Trophoblast cell (in vitro differentiated cells and primary cell): ENCODE results near the gene ETV7.

Source experiments
- DNase-seq, 2 donors: peaks; one replicate each; pipeline ENCODE4 v3.0.0-alpha.2; 2016
- H2AFZ ChIP-seq: 2 replicates; pipeline ENCODE4 v1.6.1; 2013; ENCODE audit warnings: low read length, moderate library complexity, mild to moderate bottlenecking; ENCODE audit not compliant: insufficient read depth, poor library complexity
- H2AK5ac ChIP-seq: 2 replicates; pipeline ENCODE4 v1.6.1; 2013; ENCODE audit warnings: mild to moderate bottlenecking, low read length
- H2BK120ac ChIP-seq: 2 replicates; pipeline ENCODE4 v1.6.1; 2013; ENCODE audit warnings: low read length, mild to moderate bottlenecking, moderate library complexity; ENCODE audit not compliant: insufficient read depth, poor library complexity
- H2BK12ac ChIP-seq: 2 replicates; pipeline ENCODE4 v1.6.1; 2013; ENCODE audit warnings: mild to moderate bottlenecking, low read length, moderate library complexity
- H2BK5ac ChIP-seq: 2 replicates; pipeline ENCODE4 v1.6.1; 2013; ENCODE audit warnings: low read length, low read depth, moderate library complexity, mild to moderate bottlenecking; ENCODE audit not compliant: poor library complexity
- H3K14ac ChIP-seq: 2 replicates; pipeline ENCODE4 v1.6.1; 2013; ENCODE audit warnings: mild to moderate bottlenecking, low read length
- H3K18ac ChIP-seq: 2 replicates; pipeline ENCODE4 v1.6.1; 2013; ENCODE audit warnings: mild to moderate bottlenecking, low read length
- H3K23ac ChIP-seq: 2 replicates; pipeline ENCODE4 v1.6.1; 2013; ENCODE audit warnings: low read length
- H3K27ac ChIP-seq: 2 replicates; pipeline ENCODE4 v1.5.1; 2013; ENCODE audit warnings: low read depth, mild to moderate bottlenecking, inconsistent platforms, low read length, moderate library complexity
- H3K27me3 ChIP-seq: 2 replicates; pipeline ENCODE4 v1.6.1; 2013; ENCODE audit warnings: inconsistent platforms, mild to moderate bottlenecking, low read length, moderate library complexity; ENCODE audit not compliant: insufficient read depth
- H3K36me3 ChIP-seq, 2 experiments: 1 replicate in 1 of 2; 2 replicates in 1 of 2; pipeline ENCODE4 v1.6.1; 2013; ENCODE audit warnings: low read length in 2 of 2, mild to moderate bottlenecking in 2 of 2, moderate library complexity in 1 of 2; ENCODE audit not compliant: insufficient read depth in 2 of 2, control insufficient read depth in 1 of 2
- H3K4ac ChIP-seq: 2 replicates; pipeline ENCODE4 v1.6.1; 2013; ENCODE audit warnings: low read depth, mild to moderate bottlenecking, low read length, moderate library complexity
- H3K4me1 ChIP-seq, 2 experiments: 1 replicate in 1 of 2; 2 replicates in 1 of 2; pipeline ENCODE4 v1.6.1; 2013; ENCODE audit warnings: low read length in 2 of 2, mild to moderate bottlenecking in 2 of 2, moderate library complexity in 1 of 2; ENCODE audit not compliant: insufficient read depth in 2 of 2, control insufficient read depth in 1 of 2
- H3K4me2 ChIP-seq: 2 replicates; pipeline ENCODE4 v1.6.1; 2013; ENCODE audit warnings: inconsistent platforms, mild to moderate bottlenecking, low read length, moderate library complexity
- H3K4me3 ChIP-seq: 2 replicates; pipeline ENCODE4 v1.5.1; 2013; ENCODE audit warnings: mild to moderate bottlenecking, low read depth, low read length, inconsistent platforms
- H3K79me1 ChIP-seq: one replicate; pipeline ENCODE4 v1.6.1; 2013; ENCODE audit warnings: low read length
- H3K79me2 ChIP-seq: 2 replicates; pipeline ENCODE4 v1.6.1; 2013; ENCODE audit warnings: low read length, mild to moderate bottlenecking; ENCODE audit not compliant: control insufficient read depth, insufficient read depth, poor library complexity
- H3K9ac ChIP-seq: 2 replicates; pipeline ENCODE4 v1.6.1; 2013; ENCODE audit warnings: mild to moderate bottlenecking, low read length
- H3K9me3 ChIP-seq: 2 replicates; pipeline ENCODE4 v1.6.1; 2013; ENCODE audit warnings: low read depth, mild to moderate bottlenecking, control low read depth, inconsistent platforms, low read length; ENCODE audit not compliant: insufficient read depth
- H4K12ac ChIP-seq: 2 replicates; pipeline ENCODE4 v1.6.1; 2013; ENCODE audit warnings: low read depth, mild to moderate bottlenecking, low read length, moderate library complexity
- H4K8ac ChIP-seq: 2 replicates; pipeline ENCODE4 v1.6.1; 2013; ENCODE audit warnings: low read depth, mild to moderate bottlenecking, low read length, moderate library complexity
- H4K91ac ChIP-seq: one replicate; pipeline ENCODE4 v1.6.1; 2013; ENCODE audit warnings: low read depth, mild to moderate bottlenecking, low read length, moderate library complexity
- WGBS: extraction: QIAGEN DNeasy Blood & Tissue Kit; methylation state at CpG from one replicate; pipeline ENCODE4 v1.1.7; 2013; ENCODE audit warnings: missing lambda C conversion rate; ENCODE audit not compliant: insufficient read length, insufficient coverage; ENCODE audit errors: extremely low coverage; 5-methylcytosine and 5-hydroxymethylcytosine counted together

The ETV7 gene

GRCh38 chr6:36317623-36318022 is 69.8 kb downstream of the ETV7 start:
- Histone ChIP-seq H3K4me2 (no peak overlapping the region), H4K12ac (no peak overlapping the region), H2BK5ac (no peak overlapping the region), H2BK12ac (no peak overlapping the region), H4K91ac (no peak overlapping the region), H3K79me2 (no peaks in the 10 kb centered on the region), H3K79me1 (peaks cover 1% of the 10 kb centered on the region), H3K4ac (no peak overlapping the region), H2AFZ (no peak overlapping the region), H2BK120ac (no peak overlapping the region), H3K4me1 (peaks cover 15 to 18% of the 10 kb centered on the region in 2 experiments), H3K36me3 (no peaks in the 10 kb centered on the region), H3K9me3 (no peaks in the 10 kb centered on the region), H3K4me3 (no peak overlapping the region), H3K14ac (no peak overlapping the region), H3K9ac (no peak overlapping the region), H3K27ac (no peak overlapping the region), H3K27me3 (no peaks in the 10 kb centered on the region), H4K8ac (no peak overlapping the region), H2AK5ac (no peak overlapping the region), H3K23ac (no peak overlapping the region), H3K18ac (no peak overlapping the region)
- DNase-seq: no peak
- no CpG with 5 or more reads among the region's 2 CpGs for WGBS
